Dermis microvascular lymphatic vessel endothelial cell (primary cell): Measurements from ENCODE around the gene KRTAP2-3. TPM values are rescaled to one million over a fixed set of nuclear protein-coding genes. Genes with fewer than 3 reads are reported as not detected.
"Not testable (repeated sequence)": the region's sequence is repeated elsewhere in the genome, so short reads cannot be mapped to it uniquely, and the experiment has no call there.

Source experiments
- DNase-seq, 2 donors: peaks; one replicate each; pipeline versions ENCODE4 v3.0.0 to v3.0.0-alpha.2; 2010; ENCODE audit warnings: low read depth in 2 of 2
- total RNA-seq: library from RNA; depleted of rRNA; stranded (reverse); fragments of >200 nt; gene quantifications from 2 replicates; pipeline ENCODE4 v1.2.1, GENCODE V29; 2014

The KRTAP2-3 gene
- not detected in 2 replicates for total RNA-seq

GRCh38 chr17:41060052-41060604 is at the start of gene KRTAP2-3:
KRTAP2-3 (minus strand) TSS chr17:41060114; CDS start chr17:41060050, 64 bp downstream.
- DNase-seq, result peak in 1 of 2 donors; percentile 2

GRCh38 chr17:41108728-41109386 is 48.9 kb upstream of the KRTAP2-3 start:
- DNase-seq, result not testable (repeated sequence)

- no peak for DNase-seq
These were observed 48.1 kb upstream of the KRTAP2-3 start for GRCh38 chr17:41107941-41108450.

- DNase-seq, result not testable (repeated sequence)
These were observed 45.4 kb upstream of the KRTAP2-3 start, which contains the start of gene KRTAP4-9 for GRCh38 chr17:41105347-41105746. KRTAP4-9 (plus strand) TSS chr17:41105389; CDS start chr17:41105389, 0 bp downstream.

- not testable (repeated sequence) for DNase-seq
These were observed 44.6 kb upstream of the KRTAP2-3 start for GRCh38 chr17:41104386-41105038.

GRCh38 chr17:41103896-41104295 is 44.0 kb upstream of the KRTAP2-3 start:
- no peak for DNase-seq

- no peak for DNase-seq
These were observed 41.8 kb upstream of the KRTAP2-3 start, which contains the start of gene KRTAP4-16 for GRCh38 chr17:41101586-41102259. KRTAP4-16 (minus strand) TSS chr17:41102209; CDS start chr17:41102209, 0 bp downstream.

GRCh38 chr17:41099682-41100480 is 40.0 kb upstream of the KRTAP2-3 start:
- peak in 1 of 2 donors; percentile 64 for DNase-seq

- DNase-seq, result no peak
These were observed 38.6 kb upstream of the KRTAP2-3 start for GRCh38 chr17:41098481-41098880.

- DNase-seq, result no peak
These were observed 38.1 kb upstream of the KRTAP2-3 start, which contains the start of gene KRTAP4-8 for GRCh38 chr17:41098042-41098441. KRTAP4-8 (minus strand) TSS chr17:41098142; CDS start chr17:41098084, 58 bp downstream.

GRCh38 chr17:41096055-41096454 is 36.1 kb upstream of the KRTAP2-3 start:
- no peak for DNase-seq

- DNase-seq, result not testable (repeated sequence)
These were observed 28.9 kb upstream of the KRTAP2-3 start for GRCh38 chr17:41088760-41089352.

- DNase-seq, result not testable (repeated sequence)
These were observed 24.4 kb upstream of the KRTAP2-3 start, which contains the start of gene KRTAP4-7 for GRCh38 chr17:41084100-41084856. KRTAP4-7 (plus strand) TSS chr17:41084150; CDS start chr17:41084207, 57 bp downstream.

GRCh38 chr17:41083427-41083826 is 23.5 kb upstream of the KRTAP2-3 start:
- not testable (repeated sequence) for DNase-seq

GRCh38 chr17:41082626-41083025 is 22.7 kb upstream of the KRTAP2-3 start:
- no peak for DNase-seq

GRCh38 chr17:41076788-41077187 is 16.9 kb upstream of the KRTAP2-3 start:
- no peak for DNase-seq

- DNase-seq, result no peak
These were observed 13.8 kb upstream of the KRTAP2-3 start for GRCh38 chr17:41073676-41074075.

GRCh38 chr17:41071606-41072360 is 11.9 kb upstream of the KRTAP2-3 start:
- DNase-seq, result no peak

- no peak for DNase-seq
These were observed 9.1 kb upstream of the KRTAP2-3 start for GRCh38 chr17:41069031-41069430.
